HUES64 (cell line): Measurements from ENCODE around the gene BFAR.
"Not testable (repeated sequence)": the region's sequence is repeated elsewhere in the genome, so short reads cannot be mapped to it uniquely, and the experiment has no call there.

ENCODE experiments used
- H3K27ac ChIP-seq: 2 replicates; pipeline ENCODE4 v1.7.0; 2013; ENCODE audit warnings: low read depth, low read length, inconsistent platforms
- H3K27me3 ChIP-seq: 2 replicates; pipeline ENCODE4 v1.6.1; 2013; ENCODE audit warnings: mild to moderate bottlenecking, low read length; ENCODE audit not compliant: insufficient read depth
- H3K36me3 ChIP-seq: 2 replicates; pipeline ENCODE4 v1.6.1; 2013; ENCODE audit warnings: mild to moderate bottlenecking, low read length; ENCODE audit not compliant: insufficient read depth
- H3K4me1 ChIP-seq: 2 replicates; pipeline ENCODE4 v1.6.1; 2013; ENCODE audit warnings: mild to moderate bottlenecking, low read length, moderate library complexity; ENCODE audit not compliant: insufficient read depth
- H3K4me3 ChIP-seq: 2 replicates; pipeline ENCODE4 v1.5.1; 2013; ENCODE audit warnings: mild to moderate bottlenecking, low read length, moderate library complexity
- H3K9ac ChIP-seq: 2 replicates; pipeline ENCODE4 v1.6.1; 2013; ENCODE audit warnings: mild to moderate bottlenecking, low read depth, low read length
- H3K9me3 ChIP-seq: 2 replicates; pipeline ENCODE4 v1.6.1; 2013; ENCODE audit warnings: low read depth, low read length; ENCODE audit not compliant: insufficient read depth
- WGBS: fragments of 150-250, 120-280 bp; methylation state at CpG from one replicate; pipeline ENCODE4 v1.1.7; 2013; ENCODE audit warnings: missing lambda C conversion rate; 5-methylcytosine and 5-hydroxymethylcytosine counted together

The BFAR gene

GRCh38 chr16:14616280-14616679 is 16.5 kb upstream of the BFAR start:
- Histone ChIP-seq H3K27me3 (no peaks in the 10 kb centered on the region), H3K4me1 (no peaks in the 10 kb centered on the region), H3K36me3 (peaks cover 79% of the 10 kb centered on the region), H3K9ac (no peak overlapping the region), H3K9me3 (no peaks in the 10 kb centered on the region), H3K27ac (no peak overlapping the region), H3K4me3 (no peak overlapping the region)
- 97% methylated on average over 4 of the region's 4 CpGs for WGBS

- Histone ChIP-seq H3K36me3 (peaks cover 87% of the 10 kb centered on the region), H3K9me3 (no peaks in the 10 kb centered on the region), H3K27me3 (no peaks in the 10 kb centered on the region), H3K4me3 (no peak overlapping the region), H3K27ac (no peak overlapping the region), H3K4me1 (no peaks in the 10 kb centered on the region), H3K9ac (no peak overlapping the region)
- WGBS = 81% methylated on average over 5 of the region's 7 CpGs
Measured at GRCh38 chr16:14618566-14618965, 14.2 kb upstream of the BFAR start.

- H3K27ac ChIP-seq = no peak overlapping the region
- H3K4me1 ChIP-seq = peaks cover 13% of the 10 kb centered on the region; the same call in 1 of the 2 replicates
- 93% methylated on average over 4 of the region's 4 CpGs for WGBS
- H3K9me3 ChIP-seq = no peaks in the 10 kb centered on the region
- no peak overlapping the region for H3K4me3 ChIP-seq
- no peak overlapping the region for H3K9ac ChIP-seq
- no peaks in the 10 kb centered on the region for H3K27me3 ChIP-seq
- peaks cover 66% of the 10 kb centered on the region for H3K36me3 ChIP-seq
Measured at GRCh38 chr16:14627078-14627477, 5.7 kb upstream of the BFAR start.

- H3K36me3 ChIP-seq = peaks cover 50% of the 10 kb centered on the region
- 52% methylated on average over 10 of the region's 12 CpGs for WGBS
- peak overlapping the region; percentile 96 for H3K9ac ChIP-seq
- H3K27me3 ChIP-seq = no peaks in the 10 kb centered on the region
- H3K4me1 ChIP-seq = peaks cover 13% of the 10 kb centered on the region; the same call in 1 of the 2 replicates
- H3K27ac ChIP-seq = peak overlapping the region; percentile 97
- no peaks in the 10 kb centered on the region for H3K9me3 ChIP-seq
- H3K4me3 ChIP-seq = peak overlapping the region; percentile 91
Measured at GRCh38 chr16:14628806-14629611, 3.7 kb upstream of the BFAR start.

- Histone ChIP-seq H3K9ac (peak overlapping the region; percentile 96), H3K9me3 (no peaks in the 10 kb centered on the region), H3K4me3 (peak overlapping the region; percentile 91), H3K27ac (peak overlapping the region; percentile 97), H3K4me1 (peaks cover 18% of the 10 kb centered on the region), H3K36me3 (peaks cover 44% of the 10 kb centered on the region), H3K27me3 (no peaks in the 10 kb centered on the region)
- WGBS = 4% methylated on average over 17 of the region's 17 CpGs
Measured at GRCh38 chr16:14629612-14629918, 3.2 kb upstream of the BFAR start.

- H3K9me3 ChIP-seq = no peaks in the 10 kb centered on the region
- H3K36me3 ChIP-seq = peaks cover 39% of the 10 kb centered on the region
- H3K27ac ChIP-seq = peak within 1 kb of the TSS; percentile 97
- H3K27me3 ChIP-seq = no peaks in the 10 kb centered on the region
- peak within 1 kb of the TSS; percentile 96 for H3K9ac ChIP-seq
- WGBS = 2% methylated on average over 51 of the region's 51 CpGs
- peak within 1 kb of the TSS; percentile 91 for H3K4me3 ChIP-seq
- H3K4me1 ChIP-seq = peaks cover 23% of the 10 kb centered on the region
Measured at GRCh38 chr16:14629919-14630619, 2.7 kb upstream of the BFAR start, which contains the start of gene PARN. Gene PARN (minus strand): TSS chr16:14630260. CDS start chr16:14630125, 135 bp downstream.

- H3K27ac ChIP-seq = peak overlapping the region; percentile 97
- not testable (repeated sequence) for H3K27me3 ChIP-seq, H3K9me3 ChIP-seq
- peaks cover 32% of the 10 kb centered on the region for H3K36me3 ChIP-seq
- H3K4me1 ChIP-seq = peaks cover 28% of the 10 kb centered on the region
- 88% methylated on average over 28 of the region's 29 CpGs for WGBS
- H3K9ac ChIP-seq = peak overlapping the region; percentile 96; the same call in 1 of the 2 replicates
- H3K4me3 ChIP-seq = peak overlapping the region; percentile 91
Measured at GRCh38 chr16:14630620-14631330, 2.0 kb upstream of the BFAR start.

- WGBS = 64% methylated on average over 5 of the region's 7 CpGs
- Histone ChIP-seq H3K27ac (peak overlapping the region; percentile 100; the same call in 1 of the 2 replicates), H3K4me3 (peak overlapping the region; percentile 86)
Measured at GRCh38 chr16:14634389-14634725, 1.6 kb downstream of the BFAR start.

GRCh38 chr16:14635395-14636165 is 2.8 kb downstream of the BFAR start:
- H3K36me3 ChIP-seq = peaks cover 22% of the 10 kb centered on the region
- peaks cover 33% of the 10 kb centered on the region for H3K4me1 ChIP-seq
- H3K9me3 ChIP-seq = no peaks in the 10 kb centered on the region
- H3K27me3 ChIP-seq = no peaks in the 10 kb centered on the region
- H3K27ac ChIP-seq = peak overlapping the region; percentile 100
- peak overlapping the region; percentile 41 for H3K4me3 ChIP-seq
- 54% methylated on average over 12 of the region's 12 CpGs for WGBS
- peak overlapping the region; percentile 76 for H3K9ac ChIP-seq

More at GRCh38 chr16:14634389-14634725, 1.6 kb downstream of the BFAR start:
- Histone ChIP-seq H3K4me1 (peaks cover 29% of the 10 kb centered on the region), H3K27me3 (no peaks in the 10 kb centered on the region), H3K9ac (peak overlapping the region; percentile 47), H3K9me3 (no peaks in the 10 kb centered on the region), H3K36me3 (peaks cover 16% of the 10 kb centered on the region)

GRCh38 chr16:14636179-14636950 is 3.6 kb downstream of the BFAR start:
- peaks cover 29% of the 10 kb centered on the region for H3K36me3 ChIP-seq

More at GRCh38 chr16:14636179-14636950, 3.6 kb downstream of the BFAR start:
- H3K9me3 ChIP-seq, H3K27me3 ChIP-seq: not testable (repeated sequence)
- Histone ChIP-seq H3K4me1 (peaks cover 33% of the 10 kb centered on the region), H3K4me3 (peak overlapping the region; percentile 41), H3K9ac (peak overlapping the region; percentile 76), H3K27ac (peak overlapping the region; percentile 100)
- 18% methylated on average over 13 of the region's 17 CpGs for WGBS
